Breast epithelium (tissue), 4 donors: ENCODE measurements around the gene SS18L1. TPM values are rescaled to one million over a fixed set of nuclear protein-coding genes. Genes with fewer than 3 reads are reported as not detected.

Source experiments
- DNase-seq, 2 donors: peaks; one replicate each; pipeline ENCODE4 v3.0.0-alpha.2; 2019; ENCODE audit warnings: low spot score in 2 of 2
- H3K27ac ChIP-seq, 2 donors: fragments of 200-600 bp; sonication (generic) in 1 of 2; one replicate each; pipeline ENCODE4 v1.5.1; 2016 to 2019; ENCODE audit warnings: mild to moderate bottlenecking in 1 of 2
- H3K27me3 ChIP-seq, 2 donors: fragments of 200-600 bp; sonication (generic) in 1 of 2; one replicate each; pipeline versions ENCODE4 v1.5.1 to v1.6.0; 2017 to 2019; ENCODE audit warnings: control low read depth in 1 of 2, mild to moderate bottlenecking in 1 of 2
- H3K36me3 ChIP-seq: fragments of 200-600 bp; one replicate; pipeline ENCODE4 v1.5.1; 2019
- H3K4me1 ChIP-seq, 2 donors: fragments of 200-600 bp; sonication (generic); one replicate each; pipeline ENCODE4 v1.5.1; 2016 to 2019; ENCODE audit warnings: control low read depth in 1 of 2
- H3K4me3 ChIP-seq, 3 donors: fragments of 200-600 bp; sonication (generic); 1 replicate in 2 of 3; 2 replicates in 1 of 3; pipeline ENCODE4 v1.5.1; 2016 to 2019; ENCODE audit warnings: mild to moderate bottlenecking in 3 of 3, moderate library complexity in 2 of 3
- H3K9me3 ChIP-seq, 2 donors: fragments of 200-600 bp; sonication (generic) in 1 of 2; one replicate each; pipeline ENCODE4 v1.5.1; 2016 to 2019; ENCODE audit warnings: control low read depth in 1 of 2
- CTCF ChIP-seq, 3 donors: fragments of 450-650 bp; IDR thresholded peaks; one replicate each; pipeline ENCODE4 v1.5.1; 2016 to 2017; ENCODE audit warnings: antibody characterized with exemption in 3 of 3, mild to moderate bottlenecking in 3 of 3, moderate library complexity in 3 of 3
- POLR2A ChIP-seq: fragments of 450-650 bp; IDR thresholded peaks from one replicate; pipeline ENCODE4 v1.6.1; 2016; ENCODE audit warnings: antibody characterized with exemption, mild to moderate bottlenecking, moderate library complexity
- POLR2AphosphoS5 ChIP-seq, 3 donors: sonication (generic); formaldehyde crosslinking; IDR thresholded peaks; one replicate each; pipeline ENCODE4 v1.6.1; 2017; ENCODE audit warnings: antibody characterized with exemption in 3 of 3
- intact Hi-C: fragments of 100-400 bp; cut with DNase I; formaldehyde crosslinking; loops from one replicate; pipeline ENCODE4 v1.15.1; 2023; ENCODE audit warnings: low total_unique reads
- total RNA-seq, 3 donors: library from RNA; depleted of rRNA; stranded (reverse); fragments of >200 nt; gene quantifications; one replicate each; pipeline ENCODE4 v1.1.0, GENCODE V29; 2016

SS18L1 gene
- total RNA-seq, 3 donors from 2014 or later: 12.5 to 18.4 (median 14.4) TPM

DNA sequence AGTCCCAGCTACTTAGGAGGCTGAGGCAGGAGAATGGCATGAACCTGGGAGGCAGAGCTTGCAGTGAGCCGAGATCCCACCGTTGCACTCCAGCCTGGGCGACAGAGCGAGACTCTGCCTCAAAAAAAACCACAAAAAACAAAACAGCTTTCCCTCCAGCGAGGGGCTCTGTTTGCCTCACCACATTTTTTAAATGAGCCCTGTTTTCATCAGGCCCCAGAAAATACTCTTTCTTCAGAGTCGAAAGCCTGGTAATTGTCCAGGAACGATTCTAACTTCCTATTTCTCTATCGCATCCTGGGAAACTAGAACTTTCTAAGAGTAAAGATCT lies 51.5 kb downstream of the SS18L1 start:
- H3K27ac ChIP-seq: no peak overlapping the region
- no peaks in the 10 kb centered on the region for H3K9me3 ChIP-seq
- intact Hi-C loops: no loop called here
- H3K4me1 ChIP-seq: no peaks in the 10 kb centered on the region
- TF ChIP-seq CTCF (IDR thresholded peaks at IDR 0.05) (no peak), POLR2AphosphoS5 (IDR thresholded peaks at IDR 0.05) (no peak), POLR2A (no peak)
- no peaks in the 10 kb centered on the region for H3K36me3 ChIP-seq
- no peak for DNase-seq
- no peak overlapping the region for H3K4me3 ChIP-seq
- H3K27me3 ChIP-seq: no peaks in the 10 kb centered on the region

- intact Hi-C loops: no loop called here
- Histone ChIP-seq H3K27me3 (no peaks in the 10 kb centered on the region), H3K4me1 (no peaks in the 10 kb centered on the region), H3K4me3 (no peak overlapping the region), H3K9me3 (no peaks in the 10 kb centered on the region), H3K27ac (no peak overlapping the region), H3K36me3 (peaks cover 4% of the 10 kb centered on the region)
- no peak for DNase-seq
- TF ChIP-seq CTCF (IDR thresholded peaks at IDR 0.05) (no peak), POLR2A (no peak), POLR2AphosphoS5 (IDR thresholded peaks at IDR 0.05) (no peak)
These were observed 52.2 kb downstream of the SS18L1 start for GRCh38 chr20:62195736-62196135.

- H3K27ac ChIP-seq: no peak overlapping the region
- peaks cover 6% of the 10 kb centered on the region for H3K36me3 ChIP-seq
- TF ChIP-seq POLR2A: no peak
- no peak for TF ChIP-seq CTCF (IDR thresholded peaks at IDR 0.05)
- TF ChIP-seq POLR2AphosphoS5 (IDR thresholded peaks at IDR 0.05): no peak
- DNase-seq: no peak
- H3K4me3 ChIP-seq: no peak overlapping the region
- intact Hi-C loops: no loop called here
- H3K9me3 ChIP-seq: no peaks in the 10 kb centered on the region
- H3K27me3 ChIP-seq: no peaks in the 10 kb centered on the region
- H3K4me1 ChIP-seq: no peaks in the 10 kb centered on the region
These were observed 52.7 kb downstream of the SS18L1 start for GRCh38 chr20:62196286-62196685.

DNA sequence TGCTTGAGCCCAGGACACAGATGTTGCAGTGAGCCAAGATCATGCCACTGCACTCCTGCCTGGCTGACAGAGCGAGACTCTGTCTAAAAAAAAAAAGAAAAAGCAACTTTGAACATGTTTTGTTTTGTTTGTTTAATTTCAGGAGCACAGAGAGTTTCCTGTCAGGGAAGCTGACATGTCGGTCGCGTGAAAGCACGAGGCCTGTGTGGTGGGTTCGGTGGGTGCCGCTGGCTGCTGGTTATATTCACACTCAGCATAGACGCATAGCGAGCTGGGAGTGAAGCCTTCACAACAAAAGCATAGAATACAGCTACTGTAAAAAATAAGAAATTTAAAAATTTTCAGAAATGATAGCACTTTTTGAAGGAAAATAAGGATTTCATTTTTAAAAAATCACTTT lies 53.7 kb downstream of the SS18L1 start:
- Histone ChIP-seq H3K4me1 (no peaks in the 10 kb centered on the region), H3K36me3 (peaks cover 6% of the 10 kb centered on the region), H3K27ac (no peak overlapping the region), H3K4me3 (no peak overlapping the region), H3K9me3 (no peaks in the 10 kb centered on the region), H3K27me3 (no peaks in the 10 kb centered on the region)
- DNase-seq: no peak
- intact Hi-C loops: no loop called here
- TF ChIP-seq CTCF (IDR thresholded peaks at IDR 0.05) (no peak), POLR2AphosphoS5 (IDR thresholded peaks at IDR 0.05) (no peak), POLR2A (no peak)

DNA sequence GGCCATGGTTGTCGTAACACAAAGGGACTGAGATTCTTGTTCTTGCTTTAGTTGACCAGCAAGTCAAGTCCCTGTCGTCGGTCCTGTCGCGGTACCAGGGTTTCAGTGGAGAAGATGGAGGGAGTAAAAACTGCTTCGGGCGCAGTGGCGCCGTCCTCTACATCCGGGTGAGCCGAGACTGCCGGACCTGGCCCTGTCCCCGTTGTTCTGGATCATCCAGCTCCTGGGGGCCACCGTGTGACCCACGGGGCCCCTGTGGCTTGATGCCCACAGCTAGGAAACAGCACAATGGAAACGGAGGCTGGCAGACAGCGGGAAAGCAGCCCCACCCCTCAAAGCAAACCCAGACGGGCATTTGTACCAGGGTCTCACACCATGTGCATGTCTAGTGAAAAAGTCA lies 54.2 kb downstream of the SS18L1 start:
- Histone ChIP-seq H3K36me3 (peaks cover 6% of the 10 kb centered on the region), H3K27ac (peak overlapping the region in 1 of 2 donors; percentile 22), H3K4me3 (no peak overlapping the region), H3K9me3 (no peaks in the 10 kb centered on the region), H3K27me3 (no peaks in the 10 kb centered on the region), H3K4me1 (no peaks in the 10 kb centered on the region)
- TF ChIP-seq POLR2A (no peak), CTCF (IDR thresholded peaks at IDR 0.05) (no peak), POLR2AphosphoS5 (IDR thresholded peaks at IDR 0.05) (no peak)
- intact Hi-C loops: no loop called here
- DNase-seq: no peak
